Activated CD8-positive, alpha-beta memory T cell treated with anti-CD3 and anti-CD28 coated beads, Interleukin-2, amount 10 ng/mL, durations not matched to agents 7 days and 5 days (primary cell): ENCODE results near the gene KRT6A. TPM values are rescaled to one million over a fixed set of nuclear protein-coding genes. Genes with fewer than 3 reads are reported as not detected.

Experiments used
- ATAC-seq: fragments of 150-1000 bp; cut with Tn5 transposase; one replicate; pipeline ENCODE4 v1.10.0; 2021; ENCODE audit warnings: moderate library complexity
- CTCF ChIA-PET: fragments of 350-600 bp; sonication (Branson Sonifier 250); formaldehyde crosslinking; loops from one replicate; lab custom pipeline; 2021; ENCODE audit warnings: antibody characterized with exemption; lab: Charles Lee
- DNase-seq: peaks from one replicate; pipeline ENCODE4 v3.0.0-alpha.2; 2020
- H3K27ac Mint-ChIP-seq: one replicate; pipeline ENCODE4 v1.8.0; 2021; ENCODE audit warnings: mild to moderate bottlenecking, mixed read lengths
- H3K27me3 Mint-ChIP-seq: one replicate; pipeline ENCODE4 v1.8.0; 2021; ENCODE audit warnings: mixed read lengths
- H3K36me3 Mint-ChIP-seq: one replicate; pipeline ENCODE4 v1.8.0; 2021; ENCODE audit warnings: mild to moderate bottlenecking, mixed read lengths
- H3K4me1 Mint-ChIP-seq: one replicate; pipeline ENCODE4 v1.8.0; 2021; ENCODE audit warnings: mixed read lengths
- H3K4me3 Mint-ChIP-seq: one replicate; pipeline ENCODE4 v1.8.0; 2021; ENCODE audit warnings: mild to moderate bottlenecking, moderate library complexity, mixed read lengths
- H3K9me3 Mint-ChIP-seq: one replicate; pipeline ENCODE4 v1.8.0; 2022; ENCODE audit warnings: low read depth, mixed read lengths
- total RNA-seq, 2 experiments: library from RNA; stranded (reverse); gene quantifications; one replicate each; pipeline ENCODE4 v1.2.3, GENCODE V29; 2021

KRT6A gene
- total RNA-seq: not detected

DNA sequence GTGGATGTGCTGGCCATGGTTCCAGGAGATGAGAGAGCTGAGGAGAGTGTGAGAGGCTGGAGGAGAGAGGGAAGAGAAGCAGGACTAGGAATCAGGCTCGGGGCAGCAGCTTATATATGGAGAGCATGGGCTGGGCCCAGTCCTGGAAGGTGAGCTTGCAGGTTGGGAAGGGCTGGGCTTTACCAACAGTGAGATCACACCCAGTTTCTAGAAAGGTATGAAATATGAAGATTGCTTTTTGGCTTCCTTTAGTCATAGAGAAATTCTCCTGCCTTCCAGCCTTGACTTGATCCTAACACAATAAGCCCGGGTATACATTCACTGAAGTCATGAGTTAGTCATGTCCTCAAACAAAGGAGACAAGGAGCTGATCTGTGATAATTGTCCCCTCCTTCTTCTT lies at the start of gene KRT6A:
Gene KRT6A, minus strand, starts transcription at position 86 of the 400 bp plus-strand sequence. Its CDS starts 69 bp downstream, at position 17.
- H3K9me3 Mint-ChIP-seq: no peaks in the 10 kb centered on the region
- no peak within 1 kb of the TSS for H3K27ac Mint-ChIP-seq
- no peak within 1 kb of the TSS for H3K4me3 Mint-ChIP-seq
- no peak for ATAC-seq
- CTCF ChIA-PET: no interaction called here
- H3K36me3 Mint-ChIP-seq: no peaks in the 10 kb centered on the region
- H3K4me1 Mint-ChIP-seq: no peaks in the 10 kb centered on the region
- peaks cover 46% of the 10 kb centered on the region for H3K27me3 Mint-ChIP-seq
- DNase-seq: no peak

DNA sequence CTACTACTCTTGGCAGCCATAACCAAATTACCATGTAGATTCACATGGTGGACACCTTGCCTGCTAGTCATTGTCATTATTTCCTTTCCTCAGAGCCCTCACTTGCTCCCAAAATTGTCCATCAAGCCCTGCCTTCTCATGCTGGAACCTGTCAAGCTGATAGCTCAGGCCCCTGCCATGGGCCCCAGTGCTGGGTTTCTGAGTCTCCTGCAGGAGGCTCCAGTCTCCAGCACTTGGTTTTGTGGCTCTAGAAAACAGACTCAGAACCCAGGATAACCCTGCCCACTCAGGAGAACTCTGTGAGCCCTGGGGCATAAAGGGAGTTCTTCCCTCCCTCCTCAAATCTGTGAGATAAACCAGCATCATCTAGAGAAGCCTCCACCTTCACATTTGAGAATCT lies 49.1 kb upstream of the KRT6A start:
- Mint-ChIP-seq H3K36me3 (no peaks in the 10 kb centered on the region), H3K4me1 (peaks cover 6% of the 10 kb centered on the region), H3K9me3 (no peaks in the 10 kb centered on the region), H3K27me3 (peaks cover 8% of the 10 kb centered on the region), H3K4me3 (no peak overlapping the region), H3K27ac (no peak overlapping the region)
- ATAC-seq (no peak), DNase-seq (no peak)
- CTCF ChIA-PET: no interaction called here

DNA sequence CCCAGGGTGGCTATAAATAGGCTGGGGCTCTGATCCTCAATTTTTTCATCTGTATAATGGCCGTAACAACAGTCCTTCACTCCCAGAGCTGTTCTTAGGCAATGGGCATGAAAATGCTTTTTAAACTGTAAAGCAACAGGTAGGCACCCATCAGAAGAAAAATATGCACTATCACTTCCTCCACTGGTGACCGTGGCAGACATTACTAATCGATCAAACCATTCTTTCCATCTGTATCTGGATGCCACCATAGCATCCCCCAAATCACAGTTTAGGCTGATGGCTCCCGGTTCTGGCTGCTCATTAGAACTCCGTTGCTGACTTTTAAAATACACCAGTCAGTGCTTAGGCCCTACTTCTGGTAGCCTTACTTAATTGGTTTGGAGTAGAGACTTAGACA lies 48.7 kb upstream of the KRT6A start:
- CTCF ChIA-PET: interaction anchor here (1.6 kb wide), 1 partner anchor 22 kb away, joined by 3 read pairs; no protein-coding TSS in a partner anchor
- H3K9me3 Mint-ChIP-seq: no peaks in the 10 kb centered on the region
- ATAC-seq: no peak

DNA sequence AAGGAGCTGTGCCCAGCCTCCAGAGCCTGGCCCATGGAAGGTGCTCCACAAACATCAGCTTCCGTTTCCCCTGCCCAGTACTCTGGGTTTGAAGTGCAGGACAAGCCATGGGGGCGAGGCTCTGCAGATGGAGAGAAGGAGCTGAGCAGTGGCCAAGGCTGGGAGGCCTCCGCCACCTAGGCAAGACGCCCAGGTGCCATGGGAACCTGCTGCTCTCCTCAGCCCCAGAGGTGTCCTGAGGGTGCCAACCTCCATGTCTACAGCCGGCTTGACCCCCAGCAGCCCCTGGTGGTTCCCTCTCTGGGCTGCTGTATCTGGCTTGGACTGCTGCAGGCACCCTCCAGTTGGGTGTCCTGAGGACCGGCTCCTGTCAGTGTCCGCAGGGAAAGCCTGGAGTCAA lies 47.5 kb upstream of the KRT6A start:
- no peak overlapping the region for H3K4me3 Mint-ChIP-seq
- H3K36me3 Mint-ChIP-seq: no peaks in the 10 kb centered on the region
- H3K9me3 Mint-ChIP-seq: no peaks in the 10 kb centered on the region
- peaks cover 6% of the 10 kb centered on the region for H3K4me1 Mint-ChIP-seq
- DNase-seq: no peak
- no peak for ATAC-seq
- CTCF ChIA-PET: interaction anchor here (1.6 kb wide), 1 partner anchor 23 kb away, joined by 3 read pairs; no protein-coding TSS in a partner anchor
- peaks cover 10% of the 10 kb centered on the region for H3K27me3 Mint-ChIP-seq
- H3K27ac Mint-ChIP-seq: no peak overlapping the region

More for the DNA sequence above, 48.7 kb upstream of the KRT6A start:
- DNase-seq: no peak
- H3K4me1 Mint-ChIP-seq: peaks cover 6% of the 10 kb centered on the region
- peaks cover 8% of the 10 kb centered on the region for H3K27me3 Mint-ChIP-seq
- H3K4me3 Mint-ChIP-seq: no peak overlapping the region
- no peaks in the 10 kb centered on the region for H3K36me3 Mint-ChIP-seq
- no peak overlapping the region for H3K27ac Mint-ChIP-seq

DNA sequence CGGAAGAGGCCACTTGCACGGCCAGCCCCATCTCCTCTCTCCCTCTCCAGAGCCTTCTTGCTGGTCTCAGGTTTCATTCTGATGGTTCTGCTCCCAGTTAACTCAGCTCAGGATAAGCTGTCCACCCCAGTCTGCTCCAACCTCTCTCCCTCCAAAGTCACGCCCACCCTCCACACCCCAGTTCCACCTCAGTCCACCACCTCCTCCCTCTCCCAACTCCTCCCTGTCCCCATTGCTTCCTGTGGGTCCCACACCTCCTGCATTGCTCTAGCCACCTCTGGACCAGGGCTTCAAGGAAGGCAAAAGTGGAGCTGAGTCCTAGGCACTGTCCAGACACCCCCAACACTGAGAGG lies 46.7 kb upstream of the KRT6A start:
- Mint-ChIP-seq H3K4me1 (peaks cover 6% of the 10 kb centered on the region), H3K27me3 (peaks cover 11% of the 10 kb centered on the region), H3K9me3 (no peaks in the 10 kb centered on the region), H3K36me3 (no peaks in the 10 kb centered on the region), H3K4me3 (no peak overlapping the region), H3K27ac (no peak overlapping the region)
- no peak for DNase-seq
- CTCF ChIA-PET: interaction anchor here (0.8 kb wide), 1 partner anchor 441 kb away, joined by 3 read pairs; no protein-coding TSS in a partner anchor
- ATAC-seq: no peak

DNA sequence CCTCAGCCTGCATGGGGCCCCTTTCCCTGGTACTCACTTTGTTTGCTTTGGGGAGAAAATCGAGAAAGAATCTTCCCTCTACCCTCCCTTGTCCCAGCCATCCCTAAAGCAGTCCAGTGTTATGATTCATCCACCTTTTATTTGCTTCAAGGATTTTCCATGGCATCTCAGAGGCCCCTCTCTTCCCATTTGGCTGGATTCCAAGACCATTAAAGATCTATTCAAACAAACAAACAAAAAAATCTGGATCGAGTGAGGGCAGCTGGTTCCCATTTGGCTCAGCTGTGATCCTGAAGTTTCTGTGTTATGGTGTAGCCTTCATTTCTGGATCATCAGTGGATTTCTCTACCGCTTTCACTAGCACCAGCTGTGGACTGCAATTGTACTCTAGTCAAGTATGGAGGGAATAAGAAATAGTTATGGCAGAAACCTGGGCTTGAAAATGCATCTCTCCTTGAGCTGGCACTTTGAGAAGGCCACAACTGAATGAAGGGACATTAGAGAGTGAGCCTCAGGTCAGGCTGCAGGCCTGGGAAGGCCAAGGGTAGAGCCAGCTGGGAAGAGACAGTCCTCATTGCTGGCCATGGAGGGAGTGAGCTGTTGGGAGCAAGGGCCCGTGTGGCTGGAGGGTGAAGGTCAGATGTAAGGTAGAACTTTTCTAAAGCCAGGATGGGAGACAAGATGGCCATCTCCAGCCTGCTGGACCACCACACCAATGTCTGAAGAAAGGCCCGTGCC lies 46.2 kb upstream of the KRT6A start:
- CTCF ChIA-PET: interaction anchor here (0.8 to 2.2 kb wide), 2 partner anchors 340 to 442 kb away, joined by 3 to 10 read pairs; no protein-coding TSS in a partner anchor
- no peaks in the 10 kb centered on the region for H3K9me3 Mint-ChIP-seq
- no peak overlapping the region for H3K4me3 Mint-ChIP-seq
- H3K27ac Mint-ChIP-seq: no peak overlapping the region
- DNase-seq (no peak), ATAC-seq (no peak)
- no peaks in the 10 kb centered on the region for H3K36me3 Mint-ChIP-seq
- H3K27me3 Mint-ChIP-seq: peaks cover 11% of the 10 kb centered on the region
- H3K4me1 Mint-ChIP-seq: peaks cover 6% of the 10 kb centered on the region

DNA sequence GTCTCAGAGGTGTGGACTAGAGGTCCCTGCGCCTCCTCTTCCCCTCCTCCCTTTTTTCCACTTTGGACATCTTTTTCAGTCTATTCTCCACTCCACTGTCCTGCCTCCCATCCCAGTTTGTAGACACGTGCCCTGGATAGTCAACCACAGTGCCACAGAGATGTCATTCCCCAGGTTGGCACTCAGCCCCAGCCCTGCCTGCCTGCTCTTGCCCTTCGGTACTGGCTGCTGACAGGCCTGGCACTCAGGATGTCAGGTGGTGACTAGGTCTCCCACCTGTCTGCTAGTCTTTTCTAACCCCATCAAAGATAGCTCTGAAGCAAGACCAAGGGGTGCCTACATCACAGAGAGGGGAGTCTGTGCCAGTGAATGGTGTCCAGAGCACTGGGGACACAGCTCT lies 44.0 kb upstream of the KRT6A start:
- Mint-ChIP-seq H3K4me3 (no peak overlapping the region), H3K27ac (no peak overlapping the region), H3K4me1 (no peaks in the 10 kb centered on the region), H3K27me3 (peaks cover 11% of the 10 kb centered on the region), H3K9me3 (no peaks in the 10 kb centered on the region), H3K36me3 (no peaks in the 10 kb centered on the region)
- no peak for DNase-seq
- ATAC-seq: no peak
- CTCF ChIA-PET: interaction anchor here (2.2 kb wide), 1 partner anchor 343 kb away, joined by 10 read pairs; no protein-coding TSS in a partner anchor

DNA sequence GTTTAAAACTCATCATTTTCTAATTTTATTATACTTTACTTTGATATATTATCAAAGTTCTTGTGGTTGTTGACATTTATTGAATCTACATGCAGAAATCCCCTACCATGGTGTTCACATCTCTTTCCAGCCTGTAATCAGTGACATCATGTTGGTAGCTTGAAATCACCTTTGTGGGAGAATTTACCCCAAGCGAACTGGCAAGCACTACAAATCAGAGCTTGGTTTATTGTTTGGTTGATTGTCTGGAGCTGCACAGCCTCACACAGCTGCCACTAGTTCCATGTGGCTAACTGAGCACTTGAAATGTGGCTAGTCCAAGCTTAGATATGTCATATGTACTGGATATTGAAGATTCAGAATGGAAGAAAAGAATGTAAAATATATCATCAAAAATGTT lies 42.5 kb upstream of the KRT6A start:
- Mint-ChIP-seq H3K4me3 (no peak overlapping the region), H3K9me3 (no peaks in the 10 kb centered on the region), H3K36me3 (no peaks in the 10 kb centered on the region), H3K27me3 (peaks cover 11% of the 10 kb centered on the region), H3K4me1 (no peaks in the 10 kb centered on the region), H3K27ac (no peak overlapping the region)
- DNase-seq (no peak), ATAC-seq (no peak)
- CTCF ChIA-PET: no interaction called here

DNA sequence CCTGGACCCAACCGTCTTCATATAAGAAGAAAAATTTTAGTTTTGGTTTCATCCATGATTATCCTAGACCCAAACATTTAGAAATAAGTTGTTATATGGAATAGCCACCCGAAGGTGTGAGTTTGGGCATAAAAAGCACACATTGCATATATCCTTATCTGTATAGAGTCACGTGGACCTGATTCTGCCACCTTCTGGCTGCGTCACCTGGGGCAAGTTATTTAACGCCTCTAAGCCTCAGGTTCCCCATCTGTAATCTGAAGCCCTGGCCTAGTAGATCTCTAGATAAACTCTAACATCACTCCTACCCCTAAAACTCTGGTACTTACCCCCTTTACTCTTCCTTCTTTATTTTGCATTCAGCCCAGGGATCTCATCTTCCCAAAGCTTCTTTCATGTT lies 41.4 kb upstream of the KRT6A start:
- no peaks in the 10 kb centered on the region for H3K4me1 Mint-ChIP-seq
- DNase-seq: no peak
- no peaks in the 10 kb centered on the region for H3K36me3 Mint-ChIP-seq
- H3K4me3 Mint-ChIP-seq: no peak overlapping the region
- no peak overlapping the region for H3K27ac Mint-ChIP-seq
- H3K27me3 Mint-ChIP-seq: peaks cover 11% of the 10 kb centered on the region
- ATAC-seq: no peak
- no peaks in the 10 kb centered on the region for H3K9me3 Mint-ChIP-seq
- CTCF ChIA-PET: no interaction called here

DNA sequence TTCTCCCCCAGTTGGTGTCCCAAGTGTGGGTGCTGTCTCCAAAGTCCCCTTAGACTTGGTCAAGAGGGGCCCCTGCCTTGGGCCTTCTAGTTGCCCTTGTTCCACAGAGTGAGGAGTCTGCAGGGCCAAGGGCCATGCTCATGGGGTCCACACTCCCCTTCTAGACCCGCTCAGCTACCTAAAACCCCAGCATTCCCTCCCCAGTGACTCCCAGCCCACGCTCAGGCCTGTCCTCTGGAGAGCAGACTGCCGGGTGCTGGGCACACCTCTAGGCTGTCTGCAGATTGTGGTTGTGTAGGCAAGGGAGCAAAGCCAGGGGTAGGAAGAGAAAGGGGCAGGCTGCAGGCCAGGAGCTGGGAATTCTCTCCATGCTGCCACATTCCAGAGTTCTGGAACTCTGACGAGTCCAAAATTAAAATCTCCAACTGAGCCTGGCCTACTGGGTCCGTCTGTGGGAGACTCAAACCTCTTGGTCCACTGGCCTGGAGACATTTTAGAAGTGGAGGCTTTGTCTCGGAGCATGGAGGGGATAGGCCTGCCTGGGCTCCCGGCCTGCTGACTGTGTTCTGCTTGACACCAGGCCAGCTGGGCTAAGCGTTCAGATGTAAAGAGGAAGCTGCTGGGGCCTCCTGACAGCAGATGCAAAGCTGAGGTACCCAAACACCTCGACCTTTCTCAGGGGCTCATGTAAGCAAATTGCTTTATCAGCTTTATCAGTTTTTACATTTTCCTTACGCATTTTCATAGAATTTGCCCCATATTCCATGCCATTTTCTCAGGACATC lies 40.8 kb upstream of the KRT6A start:
- Mint-ChIP-seq H3K36me3 (no peaks in the 10 kb centered on the region), H3K4me3 (no peak overlapping the region), H3K4me1 (no peaks in the 10 kb centered on the region), H3K27me3 (peaks cover 11% of the 10 kb centered on the region), H3K9me3 (no peaks in the 10 kb centered on the region), H3K27ac (no peak overlapping the region)
- DNase-seq (no peak), ATAC-seq (no peak)
- CTCF ChIA-PET: no interaction called here

DNA sequence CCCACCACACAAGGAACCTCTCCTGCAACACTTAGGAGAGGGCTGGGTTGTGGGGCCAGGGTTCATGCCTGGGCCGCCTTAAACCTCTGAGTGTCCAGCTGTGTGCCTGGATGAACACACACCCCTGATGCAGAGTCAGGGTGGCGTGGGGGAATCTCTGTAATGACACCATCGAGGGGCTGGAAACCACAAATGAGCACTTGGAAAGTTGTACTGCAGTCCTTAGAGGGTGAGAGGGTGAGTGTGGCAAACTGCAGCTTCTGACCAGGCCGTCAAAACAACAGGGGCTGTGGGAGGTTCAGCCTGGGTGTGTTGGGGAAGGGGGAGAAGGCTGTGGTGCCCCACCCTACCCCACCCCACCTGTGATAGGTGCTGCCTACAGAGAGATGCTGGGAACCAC lies 39.6 kb upstream of the KRT6A start:
- ATAC-seq (no peak), DNase-seq (no peak)
- no peak overlapping the region for H3K27ac Mint-ChIP-seq
- H3K36me3 Mint-ChIP-seq: no peaks in the 10 kb centered on the region
- peaks cover 4% of the 10 kb centered on the region for H3K27me3 Mint-ChIP-seq
- no peak overlapping the region for H3K4me3 Mint-ChIP-seq
- H3K4me1 Mint-ChIP-seq: no peaks in the 10 kb centered on the region
- CTCF ChIA-PET: interaction anchor here (1.2 kb wide), 1 partner anchor 347 kb away, joined by 3 read pairs; no protein-coding TSS in a partner anchor
- H3K9me3 Mint-ChIP-seq: no peaks in the 10 kb centered on the region

DNA sequence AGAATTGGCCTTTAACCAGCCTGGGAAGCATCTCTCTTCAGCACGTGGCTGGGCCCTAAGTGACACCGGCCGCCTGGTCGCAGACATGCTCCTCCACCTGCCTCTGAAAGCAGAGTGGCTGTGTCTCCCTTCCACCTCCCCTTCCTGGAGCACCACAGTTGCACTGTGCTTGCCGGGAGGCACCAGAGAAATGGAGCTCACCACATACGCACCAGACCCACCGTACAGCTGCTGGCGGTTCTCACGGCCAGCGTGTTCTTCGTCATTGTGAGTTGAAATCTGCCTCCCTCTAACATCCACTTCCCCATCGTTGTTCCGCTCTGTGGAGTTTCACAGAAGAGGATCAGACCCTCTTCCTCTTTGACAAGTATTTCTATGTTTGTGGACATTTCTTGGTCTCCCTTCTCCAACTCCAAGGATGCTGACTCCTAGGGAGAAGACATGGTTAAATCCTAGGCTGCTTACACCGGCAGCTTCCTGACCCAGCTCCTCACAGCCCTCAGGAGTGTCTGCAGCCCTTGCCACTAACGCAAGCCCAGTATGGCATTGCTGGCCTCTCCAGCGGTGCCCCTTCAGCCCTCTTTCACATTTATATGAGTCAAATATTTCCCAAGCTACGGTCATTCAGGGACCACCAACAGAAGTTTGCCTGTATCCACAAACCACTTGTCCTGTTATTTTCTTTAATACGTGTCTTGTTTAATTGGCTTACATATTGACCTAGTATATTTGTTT lies 38.7 kb upstream of the KRT6A start:
- ATAC-seq (no peak), DNase-seq (no peak)
- Mint-ChIP-seq H3K27me3 (peaks cover 2% of the 10 kb centered on the region), H3K4me1 (peaks cover 4% of the 10 kb centered on the region), H3K36me3 (no peaks in the 10 kb centered on the region), H3K9me3 (no peaks in the 10 kb centered on the region), H3K4me3 (no peak overlapping the region), H3K27ac (no peak overlapping the region)
- CTCF ChIA-PET: interaction anchor here (1.2 kb wide), 1 partner anchor 348 kb away, joined by 3 read pairs; no protein-coding TSS in a partner anchor

DNA sequence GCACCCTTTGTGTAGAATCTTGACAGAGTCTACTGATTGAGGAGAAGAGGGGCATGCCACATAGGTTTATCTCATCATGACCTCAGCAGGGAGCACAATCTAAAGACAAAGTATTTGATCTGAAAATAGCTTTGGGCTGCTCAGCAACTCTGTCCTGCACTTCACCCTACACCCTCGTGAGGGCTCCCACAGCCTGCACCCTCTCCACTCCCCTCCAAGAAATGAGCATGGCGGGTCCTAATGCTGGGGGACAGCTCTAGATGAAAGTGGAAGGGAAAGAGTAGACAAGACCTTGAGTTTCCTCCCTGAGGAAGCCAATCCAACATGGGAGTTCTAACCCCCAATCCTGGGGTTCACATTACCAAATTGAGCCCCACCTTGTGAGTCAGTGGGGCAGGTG lies 37.8 kb upstream of the KRT6A start:
- DNase-seq (no peak), ATAC-seq (no peak)
- CTCF ChIA-PET: no interaction called here
- peaks cover 9% of the 10 kb centered on the region for H3K4me1 Mint-ChIP-seq
- H3K27me3 Mint-ChIP-seq: peaks cover 2% of the 10 kb centered on the region
- H3K4me3 Mint-ChIP-seq: no peak overlapping the region
- H3K9me3 Mint-ChIP-seq: no peaks in the 10 kb centered on the region
- no peak overlapping the region for H3K27ac Mint-ChIP-seq
- no peaks in the 10 kb centered on the region for H3K36me3 Mint-ChIP-seq
